GM18508 (cell line): ENCODE data around the gene ASIC5.
"Not testable (repeated sequence)": the region's sequence is repeated elsewhere in the genome, so short reads cannot be mapped to it uniquely, and the experiment has no call there.

Experiments used
- ATAC-seq: cut with Tn5 transposase; IDR thresholded peaks from one replicate; pipeline ENCODE4 v1.9.1; 2021; ENCODE audit warnings: moderate number of reproducible peaks; ENCODE audit not compliant: insufficient read depth, unreplicated experiment

Gene ASIC5

GRCh38 chr4:155802190-155802959 is 63.7 kb downstream of the ASIC5 start:
- no peak for ATAC-seq

GRCh38 chr4:155800685-155801343 is 65.3 kb downstream of the ASIC5 start:
- ATAC-seq = no peak

GRCh38 chr4:155799794-155800123 is 66.3 kb downstream of the ASIC5 start:
- no peak for ATAC-seq

- no peak for ATAC-seq
Measured at GRCh38 chr4:155799116-155799793, 66.8 kb downstream of the ASIC5 start.

DNA sequence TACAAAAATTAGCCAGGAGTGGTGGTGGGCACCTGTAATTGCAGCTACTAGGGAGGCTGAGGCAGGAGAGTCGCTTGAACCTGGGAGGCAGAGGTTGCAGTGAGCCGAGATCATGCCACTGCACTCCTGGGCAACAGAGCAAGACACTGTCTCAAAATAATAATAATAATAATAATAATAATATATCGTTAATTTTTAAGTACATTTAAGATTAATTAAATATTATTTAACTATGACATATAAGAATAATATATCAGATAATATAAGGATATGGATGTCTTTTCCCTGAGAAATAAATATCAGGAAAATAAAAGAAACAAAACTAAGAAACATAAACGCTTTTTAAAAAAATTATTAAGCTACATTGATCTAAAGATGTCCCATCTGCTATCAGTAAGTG is 68.5 kb downstream of the ASIC5 start:
- ATAC-seq = not testable (repeated sequence)

GRCh38 chr4:155795991-155796390 is 70.1 kb downstream of the ASIC5 start:
- ATAC-seq = peak; percentile 81

DNA sequence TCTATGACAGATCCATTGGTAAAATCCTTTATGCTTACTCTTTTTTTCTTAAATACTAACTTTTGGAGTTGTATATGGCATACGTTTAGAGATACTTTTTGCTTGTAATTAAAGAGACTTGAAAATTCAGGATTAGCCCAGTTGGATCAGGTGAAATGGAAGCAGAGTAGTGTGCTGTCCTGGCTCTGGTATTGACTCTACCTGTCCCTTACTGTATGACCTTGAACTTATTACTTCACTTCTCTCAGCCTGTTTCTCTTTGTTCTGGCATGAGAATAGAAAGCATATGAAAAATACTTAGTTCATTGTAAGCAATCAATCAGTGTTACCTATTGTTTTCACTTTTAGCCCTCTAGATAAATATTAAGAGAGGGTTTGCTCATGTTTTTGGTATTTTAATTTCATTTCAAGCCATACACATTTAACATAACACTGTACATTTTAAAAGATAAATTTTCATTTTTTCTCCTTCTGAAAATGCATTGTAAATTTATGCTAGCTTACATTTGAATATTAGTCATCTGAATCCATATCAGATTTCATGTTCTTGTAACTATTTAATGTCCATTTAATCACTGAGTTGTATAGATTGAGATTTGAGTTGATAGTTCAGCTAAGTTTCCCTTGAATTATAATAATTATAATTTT is 71.4 kb downstream of the ASIC5 start:
- no peak for ATAC-seq

GRCh38 chr4:155789982-155790381 is 76.1 kb downstream of the ASIC5 start:
- ATAC-seq = no peak

- peak; percentile 49 for ATAC-seq
Measured at GRCh38 chr4:155789391-155789790, 76.7 kb downstream of the ASIC5 start.

DNA sequence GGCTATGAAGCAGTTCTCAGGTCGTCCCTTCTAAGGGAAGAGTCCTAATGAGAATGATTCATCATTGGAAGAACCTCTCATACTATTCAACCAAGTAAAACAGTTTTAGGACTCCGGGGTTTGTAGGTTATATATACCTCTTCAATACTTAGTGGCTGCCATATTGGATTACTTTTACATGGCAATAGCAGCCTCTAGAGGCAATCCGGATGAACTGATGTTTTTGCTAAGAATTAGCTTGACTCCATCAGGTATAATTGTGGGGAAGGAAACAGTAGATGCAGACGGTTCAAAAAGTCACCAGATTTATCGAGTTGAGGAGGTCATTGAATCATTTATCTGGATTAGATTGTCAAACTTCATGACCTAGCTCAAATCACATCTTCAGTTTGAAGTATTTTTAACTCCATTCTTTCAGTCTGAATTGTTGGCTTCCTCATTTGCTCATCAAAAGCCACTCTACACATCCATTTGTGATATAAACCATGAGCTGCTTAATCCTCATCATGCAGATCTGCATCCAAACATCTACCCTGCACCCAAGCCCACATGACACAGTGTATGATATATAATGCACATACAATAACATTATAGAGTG is 78.9 kb downstream of the ASIC5 start:
- ATAC-seq = peak; percentile 83

DNA sequence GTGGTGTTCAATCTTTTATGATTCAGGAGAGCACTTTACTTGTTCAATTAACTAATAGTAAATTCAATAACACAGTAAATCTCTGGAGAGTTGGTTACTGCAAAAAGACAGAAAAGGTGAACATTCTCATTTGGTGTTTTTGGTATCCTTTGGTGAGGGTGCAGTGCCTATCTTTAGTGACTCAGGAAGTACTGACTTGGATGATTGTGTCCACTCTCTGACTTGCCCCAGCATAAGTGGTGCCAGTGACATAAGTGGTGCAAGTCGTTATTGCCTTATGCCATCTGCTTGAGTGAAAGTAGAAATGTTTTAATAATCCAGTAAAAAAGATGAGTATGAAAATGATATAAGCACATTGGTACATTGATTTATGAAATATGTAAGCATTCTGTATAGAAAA is 80.2 kb downstream of the ASIC5 start:
- no peak for ATAC-seq

DNA sequence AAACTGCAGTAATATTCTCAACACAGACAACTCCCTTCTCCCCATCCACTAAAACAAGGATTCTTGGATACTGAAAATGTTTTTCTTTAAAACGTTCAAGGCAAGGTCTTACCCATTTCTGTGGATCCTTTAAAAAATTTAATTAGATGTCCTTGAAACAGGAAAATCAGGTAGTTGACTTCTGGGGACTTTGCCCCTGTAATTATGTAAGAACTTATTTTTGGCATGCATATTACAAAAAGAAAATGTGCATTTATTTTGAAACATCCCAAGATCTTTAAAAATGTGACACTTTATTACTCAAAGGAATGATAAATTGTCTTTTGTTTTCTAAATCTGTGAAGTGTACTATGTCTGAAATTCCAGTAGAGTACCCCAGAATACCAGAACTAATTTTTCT is 81.4 kb downstream of the ASIC5 start:
- ATAC-seq = no peak

- no peak for ATAC-seq
Measured at GRCh38 chr4:155781249-155781831, 84.7 kb downstream of the ASIC5 start.

- ATAC-seq = no peak
Measured at GRCh38 chr4:155780775-155781174, 85.3 kb downstream of the ASIC5 start.
